ENCODE data around the gene GFRA3.

DNA sequence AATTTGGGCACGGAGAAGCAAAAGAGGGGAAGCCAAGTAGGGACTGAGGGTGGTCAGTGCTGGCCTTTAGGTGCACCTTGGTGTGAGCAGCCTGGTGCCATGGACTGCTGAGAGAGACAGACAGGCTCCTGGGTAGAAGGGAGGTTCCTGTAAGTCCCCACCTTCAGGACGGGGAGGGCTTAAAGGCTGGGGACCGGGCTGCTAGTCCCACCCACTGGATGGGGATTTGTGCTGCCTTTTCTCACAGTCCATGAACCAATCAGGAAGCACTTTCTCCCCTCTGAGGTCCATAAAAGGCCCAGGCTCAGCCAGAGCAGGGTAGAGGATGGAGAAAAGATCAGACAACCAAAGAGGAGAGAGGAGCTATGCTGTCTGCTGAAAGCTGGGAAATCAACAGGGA, 41.9 kb upstream of the GFRA3 start:
- TF ChIP-seq, protein P1, sequence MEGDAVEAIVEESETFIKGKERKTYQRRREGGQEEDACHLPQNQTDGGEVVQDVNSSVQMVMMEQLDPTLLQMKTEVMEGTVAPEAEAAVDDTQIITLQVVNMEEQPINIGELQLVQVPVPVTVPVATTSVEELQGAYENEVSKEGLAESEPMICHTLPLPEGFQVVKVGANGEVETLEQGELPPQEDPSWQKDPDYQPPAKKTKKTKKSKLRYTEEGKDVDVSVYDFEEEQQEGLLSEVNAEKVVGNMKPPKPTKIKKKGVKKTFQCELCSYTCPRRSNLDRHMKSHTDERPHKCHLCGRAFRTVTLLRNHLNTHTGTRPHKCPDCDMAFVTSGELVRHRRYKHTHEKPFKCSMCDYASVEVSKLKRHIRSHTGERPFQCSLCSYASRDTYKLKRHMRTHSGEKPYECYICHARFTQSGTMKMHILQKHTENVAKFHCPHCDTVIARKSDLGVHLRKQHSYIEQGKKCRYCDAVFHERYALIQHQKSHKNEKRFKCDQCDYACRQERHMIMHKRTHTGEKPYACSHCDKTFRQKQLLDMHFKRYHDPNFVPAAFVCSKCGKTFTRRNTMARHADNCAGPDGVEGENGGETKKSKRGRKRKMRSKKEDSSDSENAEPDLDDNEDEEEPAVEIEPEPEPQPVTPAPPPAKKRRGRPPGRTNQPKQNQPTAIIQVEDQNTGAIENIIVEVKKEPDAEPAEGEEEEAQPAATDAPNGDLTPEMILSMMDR (IDR thresholded peaks at IDR 0.05; ENCODE audit: insufficient read depth, low read length, poor library complexity, severe bottlenecking), result no peak
- no peak for TF ChIP-seq EZH2phosphoT487 (conservative IDR thresholded peaks at IDR 0.05; ENCODE audit: low read length)
